Activated CD4-positive, alpha-beta T cell treated with anti-CD3 and anti-CD28 coated beads for 36 hours (primary cell): ENCODE results near the gene GOLGA8Q. TPM values are rescaled to one million over a fixed set of nuclear protein-coding genes. Genes with fewer than 3 reads are reported as not detected.
"Not testable (repeated sequence)": the region's sequence is repeated elsewhere in the genome, so short reads cannot be mapped to it uniquely, and the experiment has no call there.

Experiments used
- ATAC-seq: fragments of 200-7000 bp; cut with Tn5 transposase; one replicate; pipeline ENCODE4 v1.10.0; 2021; ENCODE audit warnings: mild to moderate bottlenecking, moderate library complexity
- CTCF ChIA-PET: fragments of 350-600 bp; sonication (Branson Sonifier 250); formaldehyde crosslinking; loops from one replicate; lab custom pipeline; 2021; ENCODE audit warnings: antibody characterized with exemption; lab: Charles Lee
- POLR2A ChIA-PET: fragments of 350-600 bp; sonication (Branson Sonifier 250); formaldehyde crosslinking; loops from one replicate; lab custom pipeline; 2021; ENCODE audit warnings: antibody characterized with exemption, inconsistent platforms; lab: Charles Lee
- DNase-seq: peaks from one replicate; pipeline ENCODE4 v3.0.0-alpha.2; 2020
- H3K27ac Mint-ChIP-seq: one replicate; pipeline ENCODE4 v1.8.0; 2021; ENCODE audit warnings: mixed read lengths
- H3K27me3 Mint-ChIP-seq: one replicate; pipeline ENCODE4 v1.8.0; 2021; ENCODE audit warnings: mixed read lengths
- H3K36me3 Mint-ChIP-seq: one replicate; pipeline ENCODE4 v1.8.0; 2021; ENCODE audit warnings: low read depth, mixed read lengths
- H3K4me1 Mint-ChIP-seq: one replicate; pipeline ENCODE4 v1.8.0; 2021; ENCODE audit warnings: mixed read lengths
- H3K4me3 Mint-ChIP-seq: one replicate; pipeline ENCODE4 v1.8.0; 2021; ENCODE audit warnings: mild to moderate bottlenecking, moderate library complexity, mixed read lengths
- H3K9me3 Mint-ChIP-seq: one replicate; pipeline ENCODE4 v1.8.0; 2021; ENCODE audit warnings: low read depth, mixed read lengths
- intact Hi-C, 2 experiments: fragments of 100-400 bp; cut with DNase I in 1 of 2; cut with micrococcal nuclease in 1 of 2; formaldehyde crosslinking; loops; one replicate each; pipeline versions ENCODE4 v1.14.2 to v1.15.1; 2022 to 2024; cut with DNase I, micrococcal nuclease
- total RNA-seq, 2 experiments: library from RNA; stranded (reverse); gene quantifications; one replicate each; pipeline ENCODE4 v1.2.3, GENCODE V29; 2021

The GOLGA8Q gene
- total RNA-seq, result under 1 TPM; 0.32 to 0.49 TPM

GRCh38 chr15:30551750-30552149, at the start of gene GOLGA8Q:
TSS of gene GOLGA8Q (plus strand) at chr15:30552050. CDS start at chr15:30552078, 28 bp downstream.
- H3K4me3 Mint-ChIP-seq, POLR2A ChIA-PET, ATAC-seq, H3K27ac Mint-ChIP-seq, H3K4me1 Mint-ChIP-seq, H3K27me3 Mint-ChIP-seq, H3K36me3 Mint-ChIP-seq, DNase-seq, intact Hi-C loops, H3K9me3 Mint-ChIP-seq, CTCF ChIA-PET: not testable (repeated sequence)

DNA sequence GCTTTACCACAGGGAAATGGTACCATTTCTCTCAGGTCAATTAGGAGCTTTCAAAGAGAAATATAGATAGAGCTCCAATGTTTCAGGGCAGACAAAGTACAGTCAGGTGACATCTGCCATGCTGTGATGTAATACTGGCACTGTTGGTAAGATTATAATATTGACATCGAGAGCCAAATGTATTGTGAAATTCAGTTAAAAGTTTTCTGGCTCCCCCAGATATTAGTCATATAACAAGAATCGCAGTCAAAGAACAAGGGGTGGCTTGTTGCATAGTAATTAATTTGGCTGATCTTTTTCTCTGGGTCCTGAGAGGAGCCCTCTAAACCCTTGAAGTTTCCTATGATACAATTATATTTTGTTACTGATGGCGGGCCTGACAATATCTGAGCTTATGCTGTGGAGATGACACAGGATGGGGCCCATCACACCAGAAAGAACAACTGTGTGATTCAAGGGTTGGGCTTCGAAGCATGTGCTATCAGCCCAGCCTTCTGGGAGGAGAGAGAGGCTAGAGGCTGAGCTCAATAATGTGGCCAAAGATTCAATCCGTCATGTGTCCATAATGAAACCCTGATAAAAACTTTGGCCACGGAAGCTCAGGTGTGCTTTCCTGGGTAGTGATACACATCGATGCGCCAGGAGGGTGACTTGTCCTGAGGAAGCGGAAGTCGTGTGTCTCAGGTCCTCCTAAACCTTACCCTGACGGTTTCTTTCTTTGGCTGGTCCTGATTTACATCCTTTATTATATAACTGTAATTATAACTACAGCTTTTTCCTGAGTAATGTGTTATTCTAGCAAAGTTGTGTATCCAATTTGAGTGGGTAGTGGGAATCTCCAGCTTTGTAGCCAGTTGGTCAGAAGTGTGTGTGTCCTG, 48.7 kb upstream of the GOLGA8Q start:
- CTCF ChIA-PET, intact Hi-C loops, H3K4me1 Mint-ChIP-seq, H3K9me3 Mint-ChIP-seq, H3K4me3 Mint-ChIP-seq, ATAC-seq, DNase-seq, H3K36me3 Mint-ChIP-seq, H3K27me3 Mint-ChIP-seq, POLR2A ChIA-PET, H3K27ac Mint-ChIP-seq: not testable (repeated sequence)

GRCh38 chr15:30504162-30504843, 47.5 kb upstream of the GOLGA8Q start:
- H3K27ac Mint-ChIP-seq, H3K4me1 Mint-ChIP-seq, H3K9me3 Mint-ChIP-seq, ATAC-seq, intact Hi-C loops, H3K4me3 Mint-ChIP-seq, POLR2A ChIA-PET, H3K36me3 Mint-ChIP-seq, DNase-seq, H3K27me3 Mint-ChIP-seq, CTCF ChIA-PET: not testable (repeated sequence)

DNA sequence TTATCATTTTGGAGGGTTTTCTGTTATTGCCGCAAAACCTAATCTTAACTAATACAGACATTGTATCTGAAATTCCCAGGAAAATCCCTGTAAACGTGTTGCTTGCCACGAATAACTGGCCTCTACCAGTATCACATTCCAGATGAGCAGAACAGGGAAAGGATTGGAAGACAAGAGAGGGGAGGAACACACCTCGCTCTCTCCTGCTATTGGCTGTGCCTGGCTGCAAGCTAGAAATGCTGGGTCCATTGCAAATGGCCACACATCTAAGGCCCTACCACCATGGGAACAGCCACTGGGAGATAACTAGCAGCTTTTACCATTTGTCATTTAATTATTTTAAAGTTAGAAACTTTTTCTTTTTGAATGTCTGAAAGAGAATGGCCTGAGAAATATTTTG, 37.3 kb upstream of the GOLGA8Q start:
- POLR2A ChIA-PET, H3K4me3 Mint-ChIP-seq, H3K4me1 Mint-ChIP-seq, H3K36me3 Mint-ChIP-seq, H3K27ac Mint-ChIP-seq, CTCF ChIA-PET, H3K27me3 Mint-ChIP-seq, DNase-seq, H3K9me3 Mint-ChIP-seq, ATAC-seq, intact Hi-C loops: not testable (repeated sequence)

- H3K36me3 Mint-ChIP-seq, POLR2A ChIA-PET, H3K27me3 Mint-ChIP-seq, CTCF ChIA-PET, DNase-seq, ATAC-seq, H3K27ac Mint-ChIP-seq, H3K9me3 Mint-ChIP-seq, intact Hi-C loops, H3K4me3 Mint-ChIP-seq, H3K4me1 Mint-ChIP-seq: not testable (repeated sequence)
Observed at GRCh38 chr15:30523453-30524243, 28.2 kb upstream of the GOLGA8Q start.

DNA sequence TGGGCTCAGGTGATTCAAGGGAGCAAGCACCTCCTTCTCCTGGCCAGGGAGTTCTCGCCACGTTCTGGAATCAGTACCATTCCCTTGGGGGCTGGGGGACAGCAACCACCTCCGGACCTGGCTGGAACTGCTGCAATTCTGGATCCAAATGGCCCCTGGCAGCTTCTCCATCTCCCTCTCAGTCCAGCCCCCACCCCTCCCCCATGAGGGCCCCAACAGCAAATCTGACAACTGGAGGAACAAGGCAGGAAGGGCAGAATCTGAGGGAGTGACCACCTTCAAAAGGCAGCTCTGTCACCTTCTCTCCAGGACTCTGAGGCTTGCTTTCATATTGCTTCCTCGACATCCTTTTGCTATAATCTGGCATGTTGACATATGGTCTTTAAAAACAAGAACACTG, 25.9 kb upstream of the GOLGA8Q start:
- CTCF ChIA-PET, intact Hi-C loops, POLR2A ChIA-PET, H3K4me1 Mint-ChIP-seq, H3K36me3 Mint-ChIP-seq, H3K27ac Mint-ChIP-seq, ATAC-seq, DNase-seq, H3K27me3 Mint-ChIP-seq, H3K9me3 Mint-ChIP-seq, H3K4me3 Mint-ChIP-seq: not testable (repeated sequence)

DNA sequence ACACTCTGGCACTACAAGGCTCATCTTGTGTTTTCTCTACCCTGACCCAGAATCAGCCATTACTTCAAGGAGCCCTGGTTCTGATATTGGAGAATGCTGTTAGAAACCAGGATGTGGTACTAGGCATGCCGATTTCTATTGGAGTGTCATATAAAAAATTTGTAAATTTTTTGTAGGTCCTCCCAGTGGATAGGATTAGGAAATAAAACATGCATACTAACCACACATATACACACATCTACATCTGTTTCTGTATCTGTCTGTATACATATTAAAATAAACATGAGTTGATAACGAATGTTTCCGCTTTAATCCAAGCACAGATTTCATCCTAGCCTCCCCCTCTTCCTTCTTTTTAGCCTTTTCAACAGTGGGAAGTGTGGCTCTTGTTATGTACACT, 22.8 kb upstream of the GOLGA8Q start:
- H3K36me3 Mint-ChIP-seq, H3K27me3 Mint-ChIP-seq, H3K27ac Mint-ChIP-seq, H3K4me3 Mint-ChIP-seq, H3K9me3 Mint-ChIP-seq, intact Hi-C loops, H3K4me1 Mint-ChIP-seq, DNase-seq, ATAC-seq, POLR2A ChIA-PET, CTCF ChIA-PET: not testable (repeated sequence)

- H3K36me3 Mint-ChIP-seq, POLR2A ChIA-PET, H3K27ac Mint-ChIP-seq, H3K4me3 Mint-ChIP-seq, H3K27me3 Mint-ChIP-seq, CTCF ChIA-PET, H3K4me1 Mint-ChIP-seq, H3K9me3 Mint-ChIP-seq, intact Hi-C loops, DNase-seq: not testable (repeated sequence)
- ATAC-seq, result peak; percentile 55
Observed at GRCh38 chr15:30566949-30567348, 15.1 kb downstream of the GOLGA8Q start.

DNA sequence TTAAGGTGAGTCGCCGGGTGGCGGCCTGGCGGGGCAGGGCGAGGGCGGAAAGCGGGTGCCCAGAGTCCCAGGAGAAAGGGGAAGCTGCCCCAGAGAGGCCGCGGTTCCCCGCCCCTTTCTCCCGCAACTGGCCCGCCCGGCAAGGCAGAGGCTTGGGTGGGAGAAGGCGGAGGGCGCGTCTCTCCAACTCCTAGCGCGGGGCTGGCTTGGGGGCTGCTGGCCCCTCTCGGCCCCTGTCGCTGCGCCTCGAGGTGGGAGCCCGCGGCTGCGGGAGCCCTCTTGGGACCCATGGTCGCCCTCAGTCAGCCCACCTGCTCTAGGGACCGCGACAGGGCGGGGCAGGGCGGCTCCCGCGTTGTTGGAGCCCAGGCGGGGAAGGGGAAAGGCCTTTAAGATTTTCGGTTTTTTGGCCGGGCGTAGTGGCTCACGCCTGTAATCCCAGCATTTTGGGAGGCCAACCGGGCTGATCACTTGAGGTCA, 21.2 kb downstream of the GOLGA8Q start:
- CTCF ChIA-PET, result not testable (repeated sequence)

GRCh38 chr15:30579394-30579970, 27.6 kb downstream of the GOLGA8Q start:
- CTCF ChIA-PET, result not testable (repeated sequence)

More for the DNA sequence above, 21.2 kb downstream of the GOLGA8Q start:
- POLR2A ChIA-PET, H3K36me3 Mint-ChIP-seq, H3K4me3 Mint-ChIP-seq, DNase-seq, intact Hi-C loops, H3K9me3 Mint-ChIP-seq, H3K27ac Mint-ChIP-seq, H3K27me3 Mint-ChIP-seq, H3K4me1 Mint-ChIP-seq: not testable (repeated sequence)
- ATAC-seq, result peak; percentile 36

DNA sequence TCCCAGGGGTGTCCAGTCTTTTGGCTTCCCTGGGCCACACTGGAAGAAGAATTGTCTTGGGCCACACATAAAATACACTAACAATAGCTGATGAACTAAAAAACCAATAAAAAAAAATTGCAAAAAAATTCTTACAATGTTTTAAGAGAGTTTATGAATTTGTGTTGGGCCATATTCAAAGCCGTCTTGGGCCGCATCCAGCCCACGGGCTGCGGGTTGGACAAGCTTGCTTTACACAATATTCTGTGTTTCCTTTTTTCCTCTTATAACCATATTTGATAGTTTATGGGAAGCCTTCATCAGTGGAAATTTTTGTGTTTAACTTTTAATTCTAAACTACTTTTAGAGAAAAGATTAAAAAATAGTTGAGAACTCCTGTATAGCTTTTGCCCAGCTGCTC, 28.9 kb downstream of the GOLGA8Q start:
- H3K4me1 Mint-ChIP-seq, CTCF ChIA-PET, intact Hi-C loops, DNase-seq, H3K9me3 Mint-ChIP-seq, H3K27me3 Mint-ChIP-seq, H3K27ac Mint-ChIP-seq, H3K36me3 Mint-ChIP-seq, H3K4me3 Mint-ChIP-seq, POLR2A ChIA-PET, ATAC-seq: not testable (repeated sequence)

More at GRCh38 chr15:30579394-30579970, 27.6 kb downstream of the GOLGA8Q start:
- H3K27me3 Mint-ChIP-seq, intact Hi-C loops, H3K27ac Mint-ChIP-seq, POLR2A ChIA-PET, DNase-seq, H3K4me1 Mint-ChIP-seq, H3K4me3 Mint-ChIP-seq, ATAC-seq, H3K36me3 Mint-ChIP-seq, H3K9me3 Mint-ChIP-seq: not testable (repeated sequence)
